Measurements from ENCODE around the gene NOTUM. TPM values are rescaled to one million over a fixed set of nuclear protein-coding genes. Genes with fewer than 3 reads are reported as not detected.
"Not testable (repeated sequence)": the region's sequence is repeated elsewhere in the genome, so short reads cannot be mapped to it uniquely, and the experiment has no call there.

NOTUM gene
- total and polyA plus RNA-seq, 8 donors, result 0.37 to 3.8 (median 0.58) TPM; not detected in 3

- WGBS, 5 donors, result 33 to 52% (median 49%) methylated on average over 9 to 15 of the region's 15 CpGs
Observed at GRCh38 chr17:81918832-81919545, 42.0 kb downstream of the NOTUM start.

GRCh38 chr17:81918333-81918669 lies 42.7 kb downstream of the NOTUM start:
- intact Hi-C loops (cut with DNase I; ENCODE audit: low total_unique reads); H3K27me3 ChIP-seq; H3K9me3 ChIP-seq; DNase-seq: not testable (repeated sequence)
- 17 to 39% (median 26%) methylated on average over 9 of the region's 9 CpGs for WGBS, 5 donors
- Histone ChIP-seq H3K4me1 (peaks cover 43 to 82% (median 70%) of the 10 kb centered on the region in 4 donors), H3K4me3 (peak overlapping the region; percentile 79 to 90 (median 84)), H3K36me3 (peaks cover 47 to 68% (median 58%) of the 10 kb centered on the region in 4 donors), H3K27ac (peak overlapping the region; percentile 83 to 98 (median 88))

More at GRCh38 chr17:81918832-81919545, 42.0 kb downstream of the NOTUM start:
- TF ChIP-seq POLR2AphosphoS5 (IDR thresholded peaks at IDR 0.05) (peak in 2 of 3 donors; percentile 37 to 40), EP300 (IDR thresholded peaks at IDR 0.05) (no peak), POLR2A (IDR thresholded peaks at IDR 0.05) (no peak)
- TF ChIP-seq, protein P1, sequence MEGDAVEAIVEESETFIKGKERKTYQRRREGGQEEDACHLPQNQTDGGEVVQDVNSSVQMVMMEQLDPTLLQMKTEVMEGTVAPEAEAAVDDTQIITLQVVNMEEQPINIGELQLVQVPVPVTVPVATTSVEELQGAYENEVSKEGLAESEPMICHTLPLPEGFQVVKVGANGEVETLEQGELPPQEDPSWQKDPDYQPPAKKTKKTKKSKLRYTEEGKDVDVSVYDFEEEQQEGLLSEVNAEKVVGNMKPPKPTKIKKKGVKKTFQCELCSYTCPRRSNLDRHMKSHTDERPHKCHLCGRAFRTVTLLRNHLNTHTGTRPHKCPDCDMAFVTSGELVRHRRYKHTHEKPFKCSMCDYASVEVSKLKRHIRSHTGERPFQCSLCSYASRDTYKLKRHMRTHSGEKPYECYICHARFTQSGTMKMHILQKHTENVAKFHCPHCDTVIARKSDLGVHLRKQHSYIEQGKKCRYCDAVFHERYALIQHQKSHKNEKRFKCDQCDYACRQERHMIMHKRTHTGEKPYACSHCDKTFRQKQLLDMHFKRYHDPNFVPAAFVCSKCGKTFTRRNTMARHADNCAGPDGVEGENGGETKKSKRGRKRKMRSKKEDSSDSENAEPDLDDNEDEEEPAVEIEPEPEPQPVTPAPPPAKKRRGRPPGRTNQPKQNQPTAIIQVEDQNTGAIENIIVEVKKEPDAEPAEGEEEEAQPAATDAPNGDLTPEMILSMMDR (IDR thresholded peaks at IDR 0.05), result no peak
- peak overlapping the region; percentile 83 to 98 (median 88) for H3K27ac ChIP-seq
- peak overlapping the region in 1 of 4 donors; percentile 82 for H3K4me3 ChIP-seq
- peak; percentile 79 to 84 for DNase-seq
- no peaks in the 10 kb centered on the region for H3K9me3 ChIP-seq
- peaks cover 40 to 61% (median 51%) of the 10 kb centered on the region in 4 donors for H3K36me3 ChIP-seq
- H3K4me1 ChIP-seq, result peaks cover 50 to 86% (median 77%) of the 10 kb centered on the region in 4 donors
- intact Hi-C loops (cut with DNase I; ENCODE audit: low total_unique reads), result no loop called here
- H3K27me3 ChIP-seq, result no peaks in the 10 kb centered on the region

DNA sequence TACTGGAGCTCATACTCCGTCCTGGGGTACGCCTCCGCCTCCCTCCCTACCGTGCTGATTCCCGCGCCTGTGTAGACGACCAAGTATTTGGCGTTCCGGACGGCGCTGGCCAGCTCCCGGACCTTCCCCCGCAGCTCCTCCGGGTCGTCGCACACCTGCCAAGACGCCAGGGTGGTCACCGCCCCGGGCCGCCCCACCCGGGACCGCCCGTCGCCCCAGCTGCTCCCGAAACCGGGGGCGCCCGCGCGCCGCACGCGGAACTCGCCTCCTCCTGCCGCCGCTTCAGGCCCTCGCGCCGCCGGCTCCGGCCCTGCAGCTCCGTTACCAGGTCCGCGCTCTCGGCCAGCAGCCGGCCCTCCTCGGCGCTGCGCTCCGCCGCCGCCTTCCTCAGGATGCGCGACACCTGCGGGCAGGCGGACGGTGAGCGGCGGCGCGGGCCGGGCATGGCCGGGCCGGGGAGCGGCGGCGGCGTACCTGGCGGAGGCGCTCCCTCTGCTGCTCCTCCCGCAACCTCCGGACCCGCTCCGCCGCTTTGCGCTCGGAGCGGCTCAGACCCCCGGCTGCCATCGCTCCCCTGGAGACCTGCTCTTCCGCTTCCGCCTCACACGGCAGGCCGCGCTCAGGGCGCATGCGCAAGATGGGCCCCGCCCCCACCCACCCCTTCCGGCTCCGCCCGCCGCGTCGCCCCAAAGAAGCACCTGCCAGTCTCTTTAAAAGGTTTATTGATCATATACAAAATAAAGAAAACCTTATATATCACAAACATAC lies 43.2 kb downstream of the NOTUM start, which contains the start of gene SIRT7:
Gene SIRT7, minus strand, starts transcription at position 612 of the 768 bp plus-strand sequence. Its CDS starts 45 bp downstream, at position 567.
- intact Hi-C loops (cut with DNase I; ENCODE audit: low total_unique reads), result no loop called here
- Histone ChIP-seq H3K27me3 (no peaks in the 10 kb centered on the region), H3K4me3 (peak within 1 kb of the TSS; percentile 79 to 90 (median 84)), H3K27ac (peak within 1 kb of the TSS; percentile 83 to 98 (median 88)), H3K9me3 (no peaks in the 10 kb centered on the region), H3K4me1 (peaks cover 37 to 77% (median 65%) of the 10 kb centered on the region in 4 donors), H3K36me3 (peaks cover 51 to 71% (median 61%) of the 10 kb centered on the region in 4 donors)
- TF ChIP-seq, protein P1 (IDR thresholded peaks at IDR 0.05), result no peak
- no peak for TF ChIP-seq EP300 (IDR thresholded peaks at IDR 0.05)
- no peak for TF ChIP-seq POLR2A (IDR thresholded peaks at IDR 0.05)
- TF ChIP-seq POLR2AphosphoS5 (IDR thresholded peaks at IDR 0.05), result peak in 2 of 3 donors; percentile 92 to 95
- 0 to 1% (median 1%) methylated on average over 57 to 94 of the region's 94 CpGs for WGBS, 5 donors
- peak; percentile 83 to 95 for DNase-seq

- H3K27ac ChIP-seq, result peak overlapping the region in 4 of 5 donors; percentile 12 to 98 (median 86)
- no peaks in the 10 kb centered on the region for H3K27me3 ChIP-seq
- peaks cover 51 to 70% (median 61%) of the 10 kb centered on the region in 4 donors for H3K36me3 ChIP-seq
- H3K9me3 ChIP-seq, result no peaks in the 10 kb centered on the region
- peaks cover 32 to 76% (median 64%) of the 10 kb centered on the region in 4 donors for H3K4me1 ChIP-seq
- intact Hi-C loops (cut with DNase I; ENCODE audit: low total_unique reads), result no loop called here
- peak in 2 of 3 donors; percentile 9 to 51 for TF ChIP-seq POLR2AphosphoS5 (IDR thresholded peaks at IDR 0.05)
- no peak for TF ChIP-seq EP300 (IDR thresholded peaks at IDR 0.05)
- TF ChIP-seq, protein P1 (IDR thresholded peaks at IDR 0.05), result no peak
- no peak for TF ChIP-seq POLR2A (IDR thresholded peaks at IDR 0.05)
- 62 to 75% (median 71%) methylated on average over 21 of the region's 21 CpGs for WGBS, 5 donors
- peak overlapping the region; percentile 79 to 90 (median 84) for H3K4me3 ChIP-seq
- peak; percentile 61 to 65 for DNase-seq
Observed at GRCh38 chr17:81916234-81917001, 44.6 kb downstream of the NOTUM start.
